ENCODE results near the gene EVPLL.
"Not testable (repeated sequence)": the region's sequence is repeated elsewhere in the genome, so short reads cannot be mapped to it uniquely, and the experiment has no call there.

Gene EVPLL

GRCh38 chr17:18379246-18380146, 1.9 kb downstream of the EVPLL start:
- no peak for TF ChIP-seq CTCF (IDR thresholded peaks at IDR 0.05; ENCODE audit: control extremely low read depth, extremely low read depth, low read depth, missing control alignments)
- no peak for DNase-seq (ENCODE audit: extremely low spot score)
- ChIA-PET CTCF (no interaction called here), POLR2A (interaction anchor here (0.6 kb wide), 1 partner anchor 18 kb away, joined by 5 read pairs; no protein-coding TSS in a partner anchor)

GRCh38 chr17:18380471-18381157, 3.0 kb downstream of the EVPLL start:
- no peak for TF ChIP-seq CTCF (IDR thresholded peaks at IDR 0.05; ENCODE audit: control extremely low read depth, extremely low read depth, low read depth, missing control alignments)
- POLR2A ChIA-PET, result no interaction called here
- no peak for DNase-seq (ENCODE audit: extremely low spot score)
- CTCF ChIA-PET, result no interaction called here

GRCh38 chr17:18381158-18381952, 3.8 kb downstream of the EVPLL start:
- TF ChIP-seq CTCF (IDR thresholded peaks at IDR 0.05; ENCODE audit: control extremely low read depth, extremely low read depth, low read depth, missing control alignments), result no peak
- CTCF ChIA-PET, result no interaction called here
- DNase-seq (ENCODE audit: extremely low spot score), result no peak
- POLR2A ChIA-PET, result no interaction called here

- no peak for DNase-seq (ENCODE audit: extremely low spot score)
- ChIA-PET CTCF (no interaction called here), POLR2A (no interaction called here)
- no peak for TF ChIP-seq CTCF (IDR thresholded peaks at IDR 0.05; ENCODE audit: control extremely low read depth, extremely low read depth, low read depth, missing control alignments)
Observed at GRCh38 chr17:18381953-18382245, 4.3 kb downstream of the EVPLL start.

- no peak for DNase-seq (ENCODE audit: extremely low spot score)
- ChIA-PET CTCF (no interaction called here), POLR2A (no interaction called here)
- TF ChIP-seq CTCF (IDR thresholded peaks at IDR 0.05; ENCODE audit: control extremely low read depth, extremely low read depth, low read depth, missing control alignments), result no peak
Observed at GRCh38 chr17:18382441-18383078, 5.0 kb downstream of the EVPLL start.

DNA sequence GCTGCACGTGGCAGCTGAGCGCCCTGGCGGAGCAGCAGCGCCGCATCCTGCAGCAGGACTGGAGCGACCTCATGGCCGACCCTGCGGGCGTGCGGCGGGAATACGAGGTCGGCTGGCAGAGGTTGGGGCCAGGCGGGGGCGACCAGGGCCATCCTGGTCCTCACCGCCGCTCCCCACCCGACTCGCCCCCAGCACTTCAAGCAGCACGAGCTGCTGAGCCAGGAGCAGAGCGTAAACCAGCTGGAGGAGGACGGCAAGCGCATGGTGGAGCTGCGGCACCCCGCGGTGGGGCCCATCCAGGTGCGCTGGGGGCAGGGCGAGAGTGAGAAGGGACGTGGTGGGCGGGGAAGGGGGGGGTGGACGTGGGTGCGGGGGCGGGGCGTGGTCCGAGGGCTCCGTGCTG, 5.5 kb downstream of the EVPLL start:
- POLR2A ChIA-PET; DNase-seq (ENCODE audit: extremely low spot score); CTCF ChIA-PET: not testable (repeated sequence)

GRCh38 chr17:18384271-18384670, 6.7 kb downstream of the EVPLL start:
- CTCF ChIA-PET; DNase-seq (ENCODE audit: extremely low spot score); POLR2A ChIA-PET: not testable (repeated sequence)

- POLR2A ChIA-PET; CTCF ChIA-PET; DNase-seq (ENCODE audit: extremely low spot score): not testable (repeated sequence)
Observed at GRCh38 chr17:18387583-18387982, 10.0 kb downstream of the EVPLL start.

- CTCF ChIA-PET; DNase-seq (ENCODE audit: extremely low spot score); POLR2A ChIA-PET: not testable (repeated sequence)
Observed at GRCh38 chr17:18388266-18388665, 10.7 kb downstream of the EVPLL start.

GRCh38 chr17:18388728-18389127, 11.2 kb downstream of the EVPLL start:
- DNase-seq (ENCODE audit: extremely low spot score); CTCF ChIA-PET; POLR2A ChIA-PET: not testable (repeated sequence)

Measured in GM10248 (cell line).